ENCODE data around the gene CNIH2.
"Not testable (repeated sequence)": the region's sequence is repeated elsewhere in the genome, so short reads cannot be mapped to it uniquely, and the experiment has no call there.

Gene CNIH2

DNA sequence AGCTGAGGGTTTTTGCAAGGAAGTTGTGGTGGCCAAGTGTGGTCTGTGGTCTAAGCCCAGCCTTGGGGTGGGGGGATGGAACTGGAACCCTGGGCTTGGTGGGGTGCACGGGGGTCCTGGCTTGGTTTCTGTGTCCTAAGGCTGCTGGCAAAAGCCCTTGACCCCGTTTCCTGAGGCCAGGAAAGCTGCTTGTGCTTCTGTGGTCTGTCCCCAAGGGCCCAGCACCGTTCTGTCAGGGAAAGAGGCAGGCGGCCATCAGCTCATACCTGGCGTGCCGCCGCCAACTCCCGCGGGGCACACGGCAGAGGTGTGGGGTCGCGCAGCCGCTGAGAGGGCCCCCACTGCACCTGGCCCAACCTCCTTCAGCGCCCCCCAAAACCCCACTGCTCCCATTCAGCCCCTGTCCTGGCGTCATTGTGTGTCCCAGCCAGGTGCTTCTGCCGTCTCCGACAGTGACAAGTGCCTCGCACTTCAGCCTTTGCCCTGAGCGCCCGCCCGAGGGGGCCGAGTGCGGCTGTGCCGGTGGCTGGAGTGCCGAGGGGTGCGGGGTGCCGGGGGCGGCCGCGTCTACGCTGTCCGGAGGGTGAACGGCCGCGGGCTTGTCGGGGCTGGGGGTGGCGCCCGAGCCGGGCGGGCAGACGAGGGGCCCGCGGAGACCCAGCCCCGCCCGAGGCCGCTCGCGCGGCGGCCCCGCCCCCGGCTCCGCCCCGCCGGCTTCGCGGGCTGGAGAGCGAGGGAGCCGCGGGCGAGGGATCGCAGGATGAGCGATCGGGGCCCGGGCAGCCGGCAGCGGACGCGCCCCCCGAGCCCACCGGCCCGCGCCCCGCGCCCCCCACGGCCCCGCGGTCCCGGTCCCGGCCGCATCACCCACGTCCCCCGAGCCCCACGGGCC lies at the start of gene CNIH2:
Gene CNIH2 (plus strand): TSS at position 705 of the 892 bp plus-strand sequence. CDS start 282 bp downstream, outside the sequence.
- peak; percentile 38 for DNase-seq

- DNase-seq, result no peak
These were observed 49.5 kb upstream of the CNIH2 start for GRCh38 chr11:66228521-66228920.

GRCh38 chr11:66230156-66230555 lies 47.8 kb upstream of the CNIH2 start:
- no peak for DNase-seq

DNA sequence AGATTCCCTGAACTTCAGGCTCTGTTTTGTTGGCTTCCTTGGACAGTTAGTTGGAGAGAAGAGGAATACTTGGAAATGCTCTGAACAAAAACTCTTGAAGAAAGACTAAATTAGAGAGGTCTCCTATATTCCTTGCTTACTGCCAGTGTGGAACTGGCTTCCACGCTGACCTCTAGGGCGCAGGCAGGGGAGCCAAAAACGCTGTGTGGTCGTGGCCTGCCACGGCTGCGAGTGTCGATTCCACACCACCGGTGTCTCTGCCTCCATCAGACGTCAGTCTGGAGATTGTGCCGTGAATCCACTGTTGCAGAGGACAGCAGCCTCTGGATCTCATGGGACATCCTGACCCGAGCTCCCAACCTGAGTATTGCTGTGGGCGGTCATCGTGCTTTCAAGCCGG lies 47.0 kb upstream of the CNIH2 start:
- no peak for DNase-seq

DNA sequence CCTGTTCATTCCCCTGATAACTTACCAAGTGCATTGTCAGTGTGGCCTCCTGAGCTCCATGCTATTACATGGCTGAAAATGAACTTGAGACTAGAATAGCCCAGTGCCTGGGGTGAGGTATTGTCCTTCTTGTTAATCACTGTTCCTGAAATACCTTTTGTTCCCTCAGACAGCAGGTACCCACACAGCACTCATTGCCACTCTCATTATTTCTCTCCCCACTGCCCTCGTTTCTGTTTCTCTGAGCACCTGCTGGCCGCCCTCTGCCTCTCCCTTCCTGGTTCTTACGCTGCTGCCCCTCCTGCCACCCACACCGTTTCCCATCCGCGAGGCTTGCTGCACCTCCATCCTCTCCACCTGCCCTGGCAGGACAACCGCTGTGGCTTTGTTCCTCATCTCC lies 46.4 kb upstream of the CNIH2 start:
- DNase-seq, result peak; percentile 87

DNA sequence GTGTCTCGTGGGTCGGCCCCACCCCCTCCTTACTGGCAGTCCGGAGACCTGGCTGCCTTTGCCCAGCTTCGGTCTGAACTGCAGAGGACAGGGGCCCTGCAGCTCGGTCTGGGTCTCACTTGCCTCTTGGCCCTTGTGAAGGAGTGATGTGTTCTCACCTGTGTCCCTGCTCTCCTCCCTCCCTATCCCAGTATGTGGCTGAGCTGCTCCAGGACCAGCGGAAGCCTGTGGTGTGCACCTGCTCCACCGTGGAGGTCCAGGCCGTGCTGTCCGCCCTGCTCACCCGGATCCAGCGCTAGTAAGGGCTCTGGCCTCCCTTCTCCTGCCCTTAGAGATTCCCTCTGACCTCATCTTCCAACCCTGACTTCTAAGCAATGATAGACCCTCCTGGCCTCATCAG lies 45.2 kb upstream of the CNIH2 start:
- DNase-seq, result no peak

- DNase-seq, result no peak
These were observed 44.7 kb upstream of the CNIH2 start for GRCh38 chr11:66233301-66233700.

DNA sequence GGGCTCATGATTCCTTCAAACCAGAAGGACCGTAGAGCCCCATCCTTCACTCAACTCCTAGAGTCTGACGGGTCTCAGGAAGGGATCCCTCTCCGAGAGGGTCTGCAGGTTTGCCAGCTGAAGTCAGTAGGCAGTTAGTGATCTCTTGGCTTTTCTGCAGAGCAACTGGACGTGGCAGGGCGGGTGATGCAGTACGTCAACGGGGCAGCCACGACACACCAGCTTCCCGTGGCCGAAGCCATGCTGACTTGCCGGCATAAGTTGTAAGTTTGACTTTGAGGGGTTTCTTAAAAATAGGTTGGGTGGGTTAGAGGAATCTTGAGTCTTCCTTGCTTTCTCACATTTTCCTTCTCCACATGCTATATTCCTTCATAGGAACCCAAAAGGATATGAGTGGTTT lies 42.8 kb upstream of the CNIH2 start:
- no peak for DNase-seq

GRCh38 chr11:66237867-66238266 lies 40.1 kb upstream of the CNIH2 start:
- no peak for DNase-seq

GRCh38 chr11:66238786-66239413 lies 39.1 kb upstream of the CNIH2 start:
- no peak for DNase-seq

DNA sequence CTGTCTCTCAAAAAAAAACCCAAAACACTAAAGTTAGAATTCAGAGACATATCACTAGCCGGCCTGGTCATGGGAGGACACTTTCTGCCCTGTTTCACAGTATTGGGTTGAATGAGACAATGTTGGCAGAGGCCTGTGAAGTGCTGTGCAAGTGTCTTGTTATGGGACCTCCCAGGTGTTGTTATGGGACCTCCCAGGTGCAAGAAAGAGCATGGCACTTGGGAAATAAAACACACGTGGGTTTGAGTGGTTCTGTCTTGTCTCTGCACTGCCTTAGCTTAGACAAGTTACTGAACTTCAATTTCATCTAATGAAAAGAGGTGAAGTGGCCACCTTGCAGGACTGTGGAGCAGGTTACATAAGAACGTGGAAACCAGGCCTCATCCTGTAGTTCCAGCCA lies 38.5 kb upstream of the CNIH2 start:
- no peak for DNase-seq

DNA sequence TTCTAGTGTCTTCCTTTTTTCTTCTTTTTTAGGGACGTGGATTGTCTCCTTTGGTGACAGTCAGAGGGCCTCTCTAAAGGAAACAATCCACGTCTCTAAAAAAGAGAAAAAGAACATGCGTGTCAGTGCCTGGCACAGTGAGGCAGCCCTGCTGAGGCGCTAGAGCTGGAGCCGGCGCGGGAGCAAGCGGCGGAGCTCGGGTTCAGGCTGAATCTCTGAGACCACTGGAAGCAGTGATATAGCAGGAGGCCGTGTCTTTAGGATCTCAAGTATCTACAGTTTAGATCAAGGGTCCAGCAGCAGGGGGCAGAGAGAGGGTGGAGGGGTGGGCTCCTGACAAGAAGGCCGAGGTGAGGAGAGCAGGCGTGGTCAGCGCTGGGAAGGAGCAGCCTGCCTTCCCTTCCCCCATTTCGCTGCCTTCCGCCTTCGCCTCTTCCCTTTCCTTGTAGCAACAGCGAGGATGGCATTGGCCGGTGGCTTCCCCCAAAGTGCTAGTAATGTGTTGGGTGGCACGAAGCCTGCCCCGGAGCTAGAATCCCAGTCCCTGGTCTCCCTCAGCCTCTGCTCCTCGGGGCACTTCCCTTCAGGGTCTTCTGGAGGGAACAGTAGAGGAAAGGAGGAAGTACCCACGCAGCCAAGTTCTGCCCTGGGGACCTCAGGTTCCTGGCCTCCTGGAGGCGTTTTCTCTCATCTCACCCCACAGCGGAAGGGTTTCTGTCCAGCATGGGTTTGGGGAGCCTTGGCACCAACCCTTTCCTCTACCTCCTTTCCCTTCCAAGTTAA lies 37.8 kb upstream of the CNIH2 start:
- DNase-seq, result no peak

DNA sequence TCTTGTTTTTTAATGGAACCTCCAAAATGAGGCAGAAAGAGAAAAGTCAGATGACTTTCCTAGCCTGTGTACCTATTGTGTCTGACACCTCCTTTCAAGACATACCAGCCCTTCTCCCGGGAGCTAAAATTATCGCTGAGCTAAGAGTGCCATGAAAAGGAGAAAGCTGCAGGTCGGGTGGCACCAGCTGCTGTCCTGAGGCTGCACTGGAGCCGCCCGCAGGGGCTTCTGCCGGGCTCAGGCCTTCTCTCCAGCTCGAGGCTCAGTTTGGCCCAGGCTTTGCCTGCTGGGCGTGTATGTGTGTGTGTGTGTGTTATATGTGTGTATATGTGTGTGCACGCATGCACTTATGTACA lies 37.2 kb upstream of the CNIH2 start:
- no peak for DNase-seq

GRCh38 chr11:66242095-66242765 lies 35.7 kb upstream of the CNIH2 start:
- no peak for DNase-seq

- DNase-seq, result no peak
These were observed 34.0 kb upstream of the CNIH2 start for GRCh38 chr11:66243782-66244535.

DNA sequence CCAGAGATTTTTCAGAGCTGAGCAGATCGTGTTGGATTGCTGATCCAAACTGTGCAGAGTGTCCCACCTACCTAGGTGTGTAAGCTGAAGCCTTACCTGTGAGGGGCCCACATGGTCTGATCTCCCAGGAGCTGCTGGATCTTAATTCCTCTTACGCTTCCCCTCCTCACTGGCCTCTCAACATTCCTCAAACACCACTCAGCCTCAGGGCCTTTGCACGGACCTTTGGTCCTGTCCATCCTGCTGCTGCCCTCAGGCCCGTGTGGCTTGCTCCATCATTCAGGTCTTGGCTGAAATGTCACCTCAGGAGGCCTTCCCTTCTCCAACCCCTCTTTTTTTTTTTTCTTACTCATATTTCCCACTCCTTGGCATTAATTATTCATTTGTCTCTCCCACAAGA lies 30.7 kb upstream of the CNIH2 start:
- DNase-seq, result no peak

- no peak for DNase-seq
These were observed 30.2 kb upstream of the CNIH2 start for GRCh38 chr11:66247801-66248200.

DNA sequence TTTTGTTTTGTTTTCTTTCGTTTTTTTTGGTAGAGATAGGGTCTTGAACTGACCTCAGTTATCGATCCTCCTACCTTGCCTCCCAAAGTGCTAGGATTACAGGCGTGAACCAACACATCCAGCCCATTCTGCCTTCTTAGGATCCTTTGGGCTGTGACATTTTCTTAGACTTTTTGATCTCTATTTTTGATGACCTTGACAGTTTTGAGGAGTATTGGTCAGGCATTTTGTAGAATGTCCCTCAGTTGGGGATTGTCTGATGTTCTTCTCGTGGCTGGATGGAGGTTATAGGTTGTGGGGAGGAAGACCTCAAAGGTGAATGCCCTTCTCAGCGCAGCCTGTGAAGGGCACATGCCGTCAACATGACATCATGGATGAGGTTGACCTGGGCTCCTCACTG lies 29.1 kb upstream of the CNIH2 start:
- DNase-seq, result no peak

DNA sequence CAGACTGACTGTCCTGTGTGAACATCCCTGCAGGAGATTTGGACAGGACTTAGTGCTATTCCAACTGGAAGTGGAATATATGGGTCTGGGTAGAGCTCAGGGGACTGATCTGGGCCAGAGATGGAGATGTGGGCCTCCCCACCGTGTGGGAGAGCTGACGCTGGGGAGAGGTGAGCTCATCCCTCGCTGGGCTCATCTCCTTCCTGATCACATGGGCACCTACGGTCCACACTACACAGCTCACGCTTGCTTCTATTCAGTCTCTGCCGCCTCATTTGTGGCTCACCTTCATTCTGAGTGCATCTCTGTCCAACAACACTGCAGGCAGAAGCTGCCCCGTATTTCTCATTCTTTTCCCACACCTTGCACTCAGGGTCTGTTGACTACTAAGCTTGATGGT lies 26.2 kb upstream of the CNIH2 start:
- no peak for DNase-seq

GRCh38 chr11:66253081-66253480 lies 24.9 kb upstream of the CNIH2 start:
- not testable (repeated sequence) for DNase-seq

- DNase-seq, result no peak
These were observed 19.5 kb upstream of the CNIH2 start for GRCh38 chr11:66258473-66258893.

GRCh38 chr11:66259225-66259624 lies 18.8 kb upstream of the CNIH2 start:
- DNase-seq, result no peak
